Pancreas (tissue), 10 donors: ENCODE data around the gene CMTM7. TPM values are rescaled to one million over a fixed set of nuclear protein-coding genes. Genes with fewer than 3 reads are reported as not detected.

Source experiments
- ATAC-seq, 4 donors: fragments of 200-7000 bp; cut with Tn5 transposase; one replicate each; pipeline versions ENCODE4 v1.8.0 to v1.9.1; 2020; ENCODE audit warnings: mild to moderate bottlenecking in 4 of 4, moderate library complexity in 4 of 4
- DNase-seq, 6 donors: peaks; one replicate each; pipeline ENCODE4 v3.0.0-alpha.2; 2020
- FAIRE-seq: peaks from 2 replicates; lab custom pipeline; 2012; peaks lifted over from hg19 to GRCh38; lab: Jason Lieb, UNC
- H3K27ac ChIP-seq, 4 donors: fragments of 200-600 bp; sonication (generic); 1 replicate in 3 of 4; 2 replicates in 1 of 4; pipeline versions ENCODE4 v1.5.0 to v1.8.0; 2020
- H3K27me3 ChIP-seq, 4 donors: fragments of 200-600 bp; one replicate each; pipeline ENCODE4 v1.8.0; 2021
- H3K36me3 ChIP-seq, 3 donors: fragments of 200-600 bp; sonication (generic) in 1 of 3; one replicate each; pipeline versions ENCODE4 v1.5.0 to v1.8.0; 2020 to 2021
- H3K4me1 ChIP-seq, 3 donors: fragments of 200-600 bp; one replicate each; pipeline ENCODE4 v1.8.0; 2021
- H3K4me3 ChIP-seq, 4 donors: fragments of 200-600 bp; sonication (generic) in 2 of 4; one replicate each; pipeline versions ENCODE4 v1.5.0 to v1.8.0; 2020 to 2021
- H3K9me3 ChIP-seq, 4 donors: fragments of 200-600 bp; one replicate each; pipeline ENCODE4 v1.8.0; 2021
- WGBS, 2 donors: extraction: QIAGEN DNeasy Blood & Tissue Kit; methylation state at CpG; one replicate each; pipeline ENCODE4 v1.1.7; 2013; 5-methylcytosine and 5-hydroxymethylcytosine counted together
- intact Hi-C, 3 donors: fragments of 100-400 bp; cut with DNase I; formaldehyde crosslinking; loops; one replicate each; pipeline versions ENCODE4 v1.11.1 to v1.14.2; 2022
- polyA plus RNA-seq, 2 donors: library from polyadenylated mRNA; stranded (reverse); fragments of 200-250 nt; gene quantifications; one replicate each; pipeline ENCODE4 v1.2.3, GENCODE V29; 2013
- total RNA-seq, 6 donors: library from RNA; stranded (reverse); fragmentation: NEBNext Ultra II Directional in 4 of 6; extraction: Animal tissue kit (Norgen Biotek cat#: 25700) in 4 of 6; gene quantifications; one replicate each; pipeline versions ENCODE4 v1.2.1 to v1.2.4, GENCODE V29; 2021 to 2023
- TF ChIP-seq, protein P1 (sequence below), 4 donors: fragments of 200-600 bp; sonication (generic) in 3 of 4; IDR thresholded peaks; one replicate each; pipeline versions ENCODE4 v1.5.0 to v1.8.0; 2021; ENCODE audit warnings: antibody characterized with exemption in 4 of 4
- donor health status: healthy with polysubstance abuse.
- donor health status: DM: no; HTN: no; CAD: no; lungs with moderate emphysema.
- donor health status: DM: no; HTN: no; CAD: no.
- donor health status: control.
- donor health status: control.
- donor health status: Bipolar disorder and iron deficiency.
- donor health status: DM: yes; HTN: yes; CAD: no.
- donor health status: DM: no; HTN: no; CAD: no.
- donor health status: DM: no; HTN: no; CAD: no.
- donor health status: DM: yes; HTN: yes; CAD: no.

The CMTM7 gene
- total and polyA plus RNA-seq, 8 donors, result 6.1 to 23.8 (median 12.0) TPM

GRCh38 chr3:32404714-32405113 is 13.1 kb downstream of the CMTM7 start:
- ATAC-seq (no peak), DNase-seq (no peak), FAIRE-seq (no peak)
- Histone ChIP-seq H3K4me1 (peaks cover 5 to 21% (median 16%) of the 10 kb centered on the region in 3 donors), H3K27me3 (no peaks in the 10 kb centered on the region), H3K36me3 (no peaks in the 10 kb centered on the region), H3K9me3 (no peaks in the 10 kb centered on the region), H3K27ac (peak overlapping the region in 2 of 4 donors; percentile 21 to 94), H3K4me3 (no peak overlapping the region)
- WGBS, 2 donors, result 67 to 94% methylated on average over 1 of the region's 1 CpG
- TF ChIP-seq, protein P1, sequence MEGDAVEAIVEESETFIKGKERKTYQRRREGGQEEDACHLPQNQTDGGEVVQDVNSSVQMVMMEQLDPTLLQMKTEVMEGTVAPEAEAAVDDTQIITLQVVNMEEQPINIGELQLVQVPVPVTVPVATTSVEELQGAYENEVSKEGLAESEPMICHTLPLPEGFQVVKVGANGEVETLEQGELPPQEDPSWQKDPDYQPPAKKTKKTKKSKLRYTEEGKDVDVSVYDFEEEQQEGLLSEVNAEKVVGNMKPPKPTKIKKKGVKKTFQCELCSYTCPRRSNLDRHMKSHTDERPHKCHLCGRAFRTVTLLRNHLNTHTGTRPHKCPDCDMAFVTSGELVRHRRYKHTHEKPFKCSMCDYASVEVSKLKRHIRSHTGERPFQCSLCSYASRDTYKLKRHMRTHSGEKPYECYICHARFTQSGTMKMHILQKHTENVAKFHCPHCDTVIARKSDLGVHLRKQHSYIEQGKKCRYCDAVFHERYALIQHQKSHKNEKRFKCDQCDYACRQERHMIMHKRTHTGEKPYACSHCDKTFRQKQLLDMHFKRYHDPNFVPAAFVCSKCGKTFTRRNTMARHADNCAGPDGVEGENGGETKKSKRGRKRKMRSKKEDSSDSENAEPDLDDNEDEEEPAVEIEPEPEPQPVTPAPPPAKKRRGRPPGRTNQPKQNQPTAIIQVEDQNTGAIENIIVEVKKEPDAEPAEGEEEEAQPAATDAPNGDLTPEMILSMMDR (IDR thresholded peaks at IDR 0.05), result no peak
- intact Hi-C loops, result no loop called here

DNA sequence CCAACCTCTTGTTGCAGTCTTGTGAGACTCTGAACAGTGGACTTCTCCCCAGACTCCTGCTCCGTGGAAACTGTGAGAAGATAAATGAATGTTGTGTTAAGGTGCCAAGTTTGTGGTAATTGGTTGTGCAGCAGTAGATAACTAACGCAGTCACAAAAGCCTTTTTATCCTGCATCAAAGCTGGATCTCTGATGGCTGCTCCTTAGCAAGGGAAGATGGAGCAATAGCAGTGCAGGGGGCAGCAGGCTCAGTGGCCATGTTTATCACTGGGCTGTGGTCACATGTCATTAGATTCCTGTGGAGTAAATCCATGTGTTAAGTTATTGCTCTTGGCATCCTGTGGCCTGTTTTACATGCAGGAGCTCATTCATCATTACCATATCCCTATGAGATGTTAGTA is 13.5 kb downstream of the CMTM7 start:
- no peak overlapping the region for H3K4me3 ChIP-seq
- H3K9me3 ChIP-seq, result no peaks in the 10 kb centered on the region
- peaks cover 5 to 19% (median 18%) of the 10 kb centered on the region in 3 donors for H3K4me1 ChIP-seq
- intact Hi-C loops, result no loop called here
- peak overlapping the region in 1 of 4 donors; percentile 21 for H3K27ac ChIP-seq
- no peaks in the 10 kb centered on the region for H3K36me3 ChIP-seq
- no peak for DNase-seq
- ATAC-seq, result no peak
- WGBS, 2 donors, result 9 to 14% methylated on average over 2 of the region's 2 CpGs
- no peaks in the 10 kb centered on the region for H3K27me3 ChIP-seq
- no peak for FAIRE-seq
- TF ChIP-seq, protein P1 (IDR thresholded peaks at IDR 0.05), result no peak

GRCh38 chr3:32405711-32406323 is 14.2 kb downstream of the CMTM7 start:
- Histone ChIP-seq H3K4me1 (peaks cover 5 to 18% (median 16%) of the 10 kb centered on the region in 3 donors), H3K27ac (peak overlapping the region in 2 of 4 donors; percentile 26 to 67), H3K36me3 (no peaks in the 10 kb centered on the region), H3K9me3 (no peaks in the 10 kb centered on the region), H3K27me3 (no peaks in the 10 kb centered on the region), H3K4me3 (no peak overlapping the region)
- no peak for FAIRE-seq
- no peak for ATAC-seq
- 55 to 57% methylated on average over 7 of the region's 7 CpGs for WGBS, 2 donors
- DNase-seq, result no peak
- TF ChIP-seq, protein P1 (IDR thresholded peaks at IDR 0.05), result no peak
- intact Hi-C loops, result no loop called here

- no peak for DNase-seq
These were observed 15.1 kb downstream of the CMTM7 start for GRCh38 chr3:32406486-32407408.

More at GRCh38 chr3:32406486-32407408, 15.1 kb downstream of the CMTM7 start:
- intact Hi-C loops, result no loop called here
- ATAC-seq, result peak in 3 of 4 donors; percentile 24 to 38 (median 27)
- H3K27ac ChIP-seq, result peak overlapping the region in 3 of 4 donors; percentile 6 to 67 (median 26)
- H3K36me3 ChIP-seq, result no peaks in the 10 kb centered on the region
- H3K4me3 ChIP-seq, result no peak overlapping the region
- TF ChIP-seq, protein P1 (IDR thresholded peaks at IDR 0.05), result no peak
- peaks cover 0 to 18% (median 12%) of the 10 kb centered on the region in 3 donors for H3K4me1 ChIP-seq
- H3K27me3 ChIP-seq, result no peaks in the 10 kb centered on the region
- no peak for FAIRE-seq
- 61 to 72% methylated on average over 7 of the region's 7 CpGs for WGBS, 2 donors
- H3K9me3 ChIP-seq, result no peaks in the 10 kb centered on the region
